Uterus (tissue), 2 donors: ENCODE results near the gene LOXL3.

ENCODE experiments used
- CTCF ChIP-seq, 4 experiments: fragments of 200-600 bp in 2 of 4; fragments of 450-650 bp in 2 of 4; sonication (generic) in 2 of 4; IDR thresholded peaks; one replicate each; pipeline ENCODE4 v1.5.1; 2016 to 2019; ENCODE audit warnings: antibody characterized with exemption in 4 of 4, mild to moderate bottlenecking in 2 of 4, moderate library complexity in 1 of 4
- POLR2A ChIP-seq, 2 donors: fragments of 450-650 bp; IDR thresholded peaks; one replicate each; pipeline ENCODE4 v1.6.1; 2016; ENCODE audit warnings: antibody characterized with exemption in 2 of 2, mild to moderate bottlenecking in 1 of 2, moderate library complexity in 1 of 2

DNA sequence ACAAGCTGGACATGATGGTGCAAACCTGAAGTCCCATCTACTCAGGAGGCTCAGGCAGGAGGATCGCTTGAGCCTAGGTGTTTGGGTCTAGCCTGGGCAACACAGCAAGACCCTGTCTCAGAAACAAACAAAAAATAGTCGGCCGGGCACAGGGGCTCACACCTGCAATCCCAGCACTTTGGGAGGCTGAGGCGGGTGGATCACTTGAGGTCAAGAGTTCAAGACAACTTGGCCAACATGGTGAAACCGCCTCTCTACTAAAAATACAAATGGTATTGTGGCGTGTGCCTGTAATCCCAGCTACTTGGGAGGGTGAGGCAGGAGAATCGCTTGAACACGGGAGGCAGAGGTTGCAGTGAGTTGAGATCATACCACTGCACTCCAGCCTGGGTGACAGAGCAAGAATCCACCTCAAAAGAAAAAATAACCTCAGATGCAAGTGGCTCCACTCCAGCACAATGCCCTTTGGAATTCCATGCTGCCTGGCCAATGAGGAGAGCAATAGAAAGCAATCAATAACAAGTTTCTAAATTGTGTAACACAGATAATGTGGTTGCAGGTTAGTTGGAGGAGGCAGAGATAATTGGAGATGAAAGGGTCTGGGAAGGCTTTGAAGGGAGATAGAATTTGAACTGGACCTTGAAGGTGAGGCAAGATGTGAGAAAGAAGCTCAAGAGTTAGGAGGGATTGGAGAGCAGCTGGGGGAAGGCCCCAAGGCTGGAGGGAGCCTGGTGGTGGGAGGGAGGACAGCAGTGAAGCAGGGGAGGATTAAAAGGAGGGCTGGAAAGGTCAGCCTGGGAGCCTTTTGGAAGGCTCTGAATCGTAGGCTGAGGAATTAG is 64.9 kb downstream of the LOXL3 start:
- TF ChIP-seq CTCF (IDR thresholded peaks at IDR 0.05) (no peak), POLR2A (IDR thresholded peaks at IDR 0.05) (no peak)
